Dendritic cell treated with granulocyte-macrophage colony-stimulating factor and Interleukin-4, amounts not matched to agents 40 ng/mL and 50 ng/mL, for 4 days (primary cell): ENCODE data around the gene ZDHHC12.

ENCODE experiments used
- H3K27ac Mint-ChIP-seq: one replicate; pipeline ENCODE4 v1.8.0; 2022; ENCODE audit warnings: mild to moderate bottlenecking, mixed read lengths
- H3K27me3 Mint-ChIP-seq: one replicate; pipeline ENCODE4 v1.8.0; 2022; ENCODE audit warnings: mild to moderate bottlenecking, mixed read lengths
- H3K36me3 Mint-ChIP-seq: one replicate; pipeline ENCODE4 v1.8.0; 2022; ENCODE audit warnings: low read depth, mixed read lengths
- H3K4me1 Mint-ChIP-seq: one replicate; pipeline ENCODE4 v1.8.0; 2022; ENCODE audit warnings: low read depth, mixed read lengths
- H3K4me3 Mint-ChIP-seq: one replicate; pipeline ENCODE4 v1.8.0; 2022; ENCODE audit warnings: mild to moderate bottlenecking, moderate library complexity, mixed read lengths
- H3K9me3 Mint-ChIP-seq: one replicate; pipeline ENCODE4 v1.8.0; 2022; ENCODE audit warnings: mixed read lengths
- intact Hi-C: fragments of 100-400 bp; cut with micrococcal nuclease; formaldehyde crosslinking; loops from one replicate; pipeline ENCODE4 v1.15.0; 2022

ZDHHC12 gene, protein sequence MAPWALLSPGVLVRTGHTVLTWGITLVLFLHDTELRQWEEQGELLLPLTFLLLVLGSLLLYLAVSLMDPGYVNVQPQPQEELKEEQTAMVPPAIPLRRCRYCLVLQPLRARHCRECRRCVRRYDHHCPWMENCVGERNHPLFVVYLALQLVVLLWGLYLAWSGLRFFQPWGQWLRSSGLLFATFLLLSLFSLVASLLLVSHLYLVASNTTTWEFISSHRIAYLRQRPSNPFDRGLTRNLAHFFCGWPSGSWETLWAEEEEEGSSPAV

DNA sequence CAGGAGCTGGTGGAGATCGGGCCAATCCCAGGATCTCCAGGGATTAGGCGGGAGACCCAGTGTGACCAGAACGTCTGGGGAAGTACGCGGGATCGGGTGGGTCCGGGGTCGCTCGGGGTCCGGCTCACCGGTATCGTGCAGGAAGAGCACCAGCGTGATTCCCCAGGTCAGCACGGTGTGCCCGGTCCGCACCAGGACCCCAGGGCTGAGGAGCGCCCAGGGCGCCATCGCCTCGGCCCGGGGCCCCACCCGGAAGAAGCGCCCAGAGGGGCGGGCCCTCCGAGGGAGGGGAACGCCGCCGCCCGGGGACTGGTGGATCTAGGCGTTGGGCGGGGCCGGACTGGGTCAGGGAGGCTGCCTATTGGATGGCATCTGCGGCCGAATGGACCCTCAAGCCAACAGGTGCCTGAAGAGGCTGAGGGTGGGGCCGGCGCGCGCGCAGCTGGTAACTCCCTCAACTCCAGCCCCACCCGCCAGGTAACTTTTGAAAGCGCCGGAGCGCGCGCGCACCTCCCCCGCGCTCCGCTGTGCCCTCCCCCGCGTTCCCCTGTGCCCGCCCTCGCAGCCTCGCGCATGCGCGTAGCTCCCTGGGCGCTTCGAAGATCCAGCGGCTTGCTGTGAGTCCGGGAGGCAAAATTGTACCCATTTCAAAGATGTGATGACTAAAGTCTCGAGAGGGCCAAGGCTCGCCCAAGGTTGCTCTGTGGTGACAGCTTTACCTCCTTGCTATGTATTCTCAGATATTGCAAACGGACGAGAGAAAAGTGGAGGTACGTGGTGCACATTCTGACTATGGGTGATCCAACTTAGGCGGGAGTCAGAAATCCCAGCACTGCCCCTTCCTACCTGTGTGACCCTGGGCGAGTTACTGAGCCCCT, at the start of gene ZDHHC12:
Gene ZDHHC12 (minus strand): TSS at position 262 of the 878 bp plus-strand sequence. CDS start 34 bp downstream, at position 228.
- intact Hi-C loops = no loop called here
- peaks cover 52% of the 10 kb centered on the region for H3K4me1 Mint-ChIP-seq

DNA sequence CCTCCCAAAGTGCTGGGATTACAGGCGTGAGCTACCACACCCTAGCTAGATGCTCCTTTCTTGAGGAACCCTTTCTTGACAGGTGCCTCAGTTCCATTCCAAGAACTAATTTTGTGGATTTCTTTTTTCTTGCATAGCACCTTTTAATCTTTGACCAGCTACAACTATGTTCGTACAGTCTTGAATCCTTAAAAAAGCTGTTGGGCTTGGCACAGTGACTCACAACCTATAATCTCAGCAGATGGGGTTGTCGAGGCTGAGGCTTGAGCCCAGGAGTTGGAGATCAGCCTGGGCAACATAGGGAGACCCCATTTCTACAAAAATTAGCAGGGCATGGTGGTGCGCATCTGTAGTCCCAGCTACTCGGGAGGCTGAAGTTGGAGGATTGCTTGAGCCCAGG, 49.1 kb upstream of the ZDHHC12 start:
- Mint-ChIP-seq H3K27ac (peak overlapping the region; percentile 93), H3K36me3 (peaks cover 8% of the 10 kb centered on the region), H3K9me3 (peaks cover 16% of the 10 kb centered on the region), H3K4me1 (peaks cover 30% of the 10 kb centered on the region), H3K4me3 (no peak overlapping the region), H3K27me3 (no peaks in the 10 kb centered on the region)
- intact Hi-C loops = no loop called here

More for the DNA sequence above, at the start of gene ZDHHC12:
- Mint-ChIP-seq H3K9me3 (no peaks in the 10 kb centered on the region), H3K27me3 (no peaks in the 10 kb centered on the region), H3K36me3 (peaks cover 51% of the 10 kb centered on the region), H3K4me3 (peak within 1 kb of the TSS; percentile 91), H3K27ac (peak within 1 kb of the TSS; percentile 85)

DNA sequence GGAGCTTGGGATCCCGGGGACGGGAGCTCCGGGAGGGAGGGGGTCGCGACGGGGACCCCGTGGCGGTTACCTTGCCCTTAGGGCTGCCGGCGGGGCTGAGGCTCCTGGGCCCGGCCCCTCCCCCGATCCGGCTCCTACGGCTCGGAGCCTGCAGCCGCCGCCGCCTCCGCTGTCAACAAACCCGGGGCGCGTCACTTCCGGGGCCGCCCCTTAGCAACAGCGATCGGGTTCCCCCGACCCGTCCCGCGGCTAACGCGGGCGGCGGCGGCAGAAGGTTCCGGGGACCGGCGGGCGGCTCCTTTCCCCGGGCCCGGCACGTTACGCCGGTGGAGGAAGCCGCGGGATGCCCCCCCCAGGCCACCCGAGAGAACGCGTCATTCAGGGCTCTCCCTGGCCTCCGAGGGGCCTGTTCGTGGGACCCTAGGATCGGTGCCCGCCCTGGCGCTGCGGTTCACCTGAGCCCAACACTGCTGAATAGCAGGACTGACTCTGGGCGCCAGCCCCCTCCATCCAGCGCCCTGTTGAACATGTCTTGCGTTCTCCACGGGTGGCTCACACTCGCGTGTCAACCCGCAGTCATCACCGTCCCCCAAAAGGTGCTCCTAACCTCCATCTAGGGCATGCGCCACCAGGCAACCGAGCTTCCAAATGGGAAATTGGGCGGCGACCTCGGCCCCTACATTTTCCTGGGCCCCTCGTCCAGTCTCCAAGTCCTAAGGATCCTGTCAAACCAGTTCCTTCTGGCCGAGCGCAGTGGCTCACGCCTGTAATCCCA, 48.0 kb upstream of the ZDHHC12 start, which contains the start of gene ZER1:
Gene ZER1 (minus strand): TSS at position 183 of the 775 bp plus-strand sequence. CDS start 16,362 bp downstream, outside the sequence.
- H3K27me3 Mint-ChIP-seq = no peaks in the 10 kb centered on the region
- H3K9me3 Mint-ChIP-seq = peaks cover 16% of the 10 kb centered on the region
- H3K4me3 Mint-ChIP-seq = peak within 1 kb of the TSS; percentile 92
- H3K36me3 Mint-ChIP-seq = peaks cover 16% of the 10 kb centered on the region
- intact Hi-C loops = loop anchor here (1.0 kb wide), 1 partner anchor 15 kb away; the partner anchor contains the start of gene TBC1D13
- peak within 1 kb of the TSS; percentile 93 for H3K27ac Mint-ChIP-seq
- peaks cover 36% of the 10 kb centered on the region for H3K4me1 Mint-ChIP-seq

DNA sequence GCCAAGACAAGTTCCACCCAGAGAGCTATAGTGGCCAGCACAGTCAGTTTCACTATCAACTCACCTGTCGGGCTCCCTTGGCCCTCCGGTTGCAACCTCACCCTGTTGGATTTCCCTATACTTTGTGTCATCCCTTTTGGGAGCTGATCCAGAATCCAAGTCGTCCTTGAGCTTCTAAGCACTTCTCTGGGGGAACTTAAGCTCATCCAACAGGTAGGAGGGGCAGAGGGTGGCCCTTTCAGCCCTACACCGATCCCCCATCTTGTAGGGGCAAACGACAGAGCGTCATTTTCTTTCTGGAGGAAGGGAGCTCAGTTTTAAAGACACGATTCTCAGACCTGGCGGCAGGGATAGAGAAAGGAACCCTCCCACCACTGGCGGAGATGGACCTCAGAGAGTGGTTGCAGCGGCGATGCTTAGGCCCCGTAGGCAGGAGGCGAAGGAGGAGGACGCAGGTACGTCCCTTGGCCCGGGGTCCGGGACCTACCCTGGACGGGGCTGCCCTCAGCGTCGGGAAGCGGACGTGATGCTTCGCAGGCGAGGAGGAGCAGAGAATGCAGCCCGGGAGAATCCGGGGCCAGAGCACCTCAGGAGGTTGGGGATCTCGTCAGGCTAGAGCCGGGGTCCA, 47.3 kb upstream of the ZDHHC12 start:
- H3K27ac Mint-ChIP-seq = peak overlapping the region; percentile 93
- H3K4me1 Mint-ChIP-seq = peaks cover 36% of the 10 kb centered on the region
- H3K4me3 Mint-ChIP-seq = peak overlapping the region; percentile 92
- peaks cover 16% of the 10 kb centered on the region for H3K36me3 Mint-ChIP-seq
- intact Hi-C loops = loop anchor here (1.0 kb wide), 1 partner anchor 16 kb away; the partner anchor contains the start of gene TBC1D13
- H3K27me3 Mint-ChIP-seq = no peaks in the 10 kb centered on the region
- H3K9me3 Mint-ChIP-seq = peaks cover 16% of the 10 kb centered on the region

GRCh38 chr9:128770286-128771030, 46.5 kb upstream of the ZDHHC12 start:
- Mint-ChIP-seq H3K4me3 (peak overlapping the region; percentile 92), H3K36me3 (peaks cover 20% of the 10 kb centered on the region), H3K27me3 (no peaks in the 10 kb centered on the region), H3K27ac (peak overlapping the region; percentile 93), H3K9me3 (peaks cover 11% of the 10 kb centered on the region), H3K4me1 (peaks cover 36% of the 10 kb centered on the region)
- intact Hi-C loops = loop anchor here (1.0 kb wide), 1 partner anchor 17 kb away; the partner anchor contains the start of gene TBC1D13

- Mint-ChIP-seq H3K27ac (peak overlapping the region; percentile 47), H3K9me3 (no peaks in the 10 kb centered on the region), H3K36me3 (peaks cover 36% of the 10 kb centered on the region), H3K4me3 (no peak overlapping the region), H3K27me3 (no peaks in the 10 kb centered on the region), H3K4me1 (peaks cover 36% of the 10 kb centered on the region)
- intact Hi-C loops = no loop called here
Measured at GRCh38 chr9:128768606-128769005, 44.7 kb upstream of the ZDHHC12 start.

DNA sequence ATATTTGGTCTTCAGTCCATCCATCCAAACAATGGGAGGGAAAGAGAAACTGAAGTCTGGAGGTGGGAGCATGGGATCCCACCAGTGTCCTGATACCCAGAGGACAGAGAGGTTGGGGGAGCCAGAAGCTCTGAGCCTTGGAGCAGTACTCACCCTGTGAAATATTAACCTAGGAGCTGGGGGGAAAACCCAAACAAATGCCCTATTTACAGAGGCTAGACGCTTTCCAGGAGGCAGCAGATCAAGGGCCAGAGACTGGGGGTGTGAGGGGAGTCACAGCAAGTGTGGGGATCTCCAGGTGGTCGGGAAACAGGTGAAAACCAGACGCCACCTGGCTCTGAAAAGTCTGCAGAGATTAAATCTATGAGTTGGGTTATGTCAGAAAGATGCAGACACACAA, 41.6 kb upstream of the ZDHHC12 start:
- H3K4me1 Mint-ChIP-seq = peaks cover 27% of the 10 kb centered on the region
- H3K27ac Mint-ChIP-seq = no peak overlapping the region
- H3K27me3 Mint-ChIP-seq = no peaks in the 10 kb centered on the region
- peaks cover 35% of the 10 kb centered on the region for H3K36me3 Mint-ChIP-seq
- intact Hi-C loops = no loop called here
- no peaks in the 10 kb centered on the region for H3K9me3 Mint-ChIP-seq
- H3K4me3 Mint-ChIP-seq = no peak overlapping the region

DNA sequence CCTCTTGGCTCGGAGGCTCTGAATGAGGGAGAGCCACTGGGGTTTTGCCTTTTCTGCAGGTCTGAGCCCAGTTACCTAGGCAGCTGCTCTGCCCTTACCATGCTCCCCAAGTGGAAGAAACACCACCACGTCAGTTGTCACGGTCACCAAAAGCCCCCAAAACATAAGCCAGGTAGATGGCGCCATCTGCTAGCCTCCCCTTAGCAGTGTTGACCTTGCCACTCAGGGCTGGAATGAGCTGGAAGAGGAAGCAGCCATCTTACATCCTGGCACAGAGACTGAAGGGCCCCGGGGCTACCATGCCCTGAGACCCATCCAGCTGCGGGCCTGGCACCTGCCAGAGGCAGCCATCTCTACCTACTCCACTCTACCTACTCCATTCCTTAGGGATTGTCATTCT, 40.4 kb upstream of the ZDHHC12 start:
- peaks cover 35% of the 10 kb centered on the region for H3K36me3 Mint-ChIP-seq
- H3K4me1 Mint-ChIP-seq = peaks cover 16% of the 10 kb centered on the region
- H3K4me3 Mint-ChIP-seq = no peak overlapping the region
- intact Hi-C loops = no loop called here
- no peaks in the 10 kb centered on the region for H3K27me3 Mint-ChIP-seq
- no peak overlapping the region for H3K27ac Mint-ChIP-seq
- no peaks in the 10 kb centered on the region for H3K9me3 Mint-ChIP-seq

- intact Hi-C loops = no loop called here
- Mint-ChIP-seq H3K27ac (no peak overlapping the region), H3K4me3 (no peak overlapping the region), H3K36me3 (peaks cover 32% of the 10 kb centered on the region), H3K4me1 (peaks cover 5% of the 10 kb centered on the region), H3K27me3 (no peaks in the 10 kb centered on the region), H3K9me3 (no peaks in the 10 kb centered on the region)
Measured at GRCh38 chr9:128762671-128763449, 38.9 kb upstream of the ZDHHC12 start.

DNA sequence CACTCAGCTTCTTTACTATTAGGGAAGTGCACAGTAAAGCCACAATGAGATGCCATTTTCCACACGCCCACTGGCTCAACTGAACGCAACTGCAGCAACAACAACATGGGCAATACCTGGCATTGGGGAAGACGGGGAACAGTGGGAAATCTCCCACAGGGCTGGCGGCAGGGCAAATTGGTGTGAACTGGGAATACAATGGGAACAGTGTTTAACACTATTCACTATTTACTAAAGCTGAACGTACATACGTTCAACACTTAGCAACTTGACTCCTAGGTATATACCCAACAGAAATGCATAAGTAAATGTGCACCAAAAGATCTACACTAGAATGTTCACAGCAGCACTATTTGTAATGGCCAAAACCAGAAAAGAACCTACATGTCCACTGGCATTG, 33.7 kb upstream of the ZDHHC12 start:
- Mint-ChIP-seq H3K4me3 (no peak overlapping the region), H3K9me3 (no peaks in the 10 kb centered on the region), H3K27me3 (no peaks in the 10 kb centered on the region), H3K36me3 (peaks cover 30% of the 10 kb centered on the region), H3K27ac (no peak overlapping the region), H3K4me1 (peaks cover 7% of the 10 kb centered on the region)
- intact Hi-C loops = no loop called here

DNA sequence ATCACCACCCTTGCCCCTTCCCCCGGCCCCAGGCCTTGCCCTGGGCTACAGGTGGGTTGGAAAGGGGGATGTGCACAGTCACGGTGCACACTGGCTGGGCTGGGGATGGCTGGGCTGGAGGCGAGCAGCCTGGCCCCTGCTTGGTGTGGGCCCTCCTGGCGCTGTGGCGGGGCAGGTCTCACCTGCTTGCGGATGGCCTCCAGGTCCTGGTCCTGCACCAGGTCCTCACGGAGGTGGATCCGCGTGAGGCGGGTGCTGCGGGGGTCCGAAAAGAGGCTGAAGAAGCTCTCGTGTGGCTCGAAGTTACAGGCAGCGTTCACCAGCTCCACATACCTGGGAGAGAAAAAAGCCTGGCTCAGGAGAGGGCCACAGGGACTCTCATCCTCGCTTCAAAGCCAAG, 29.7 kb upstream of the ZDHHC12 start:
- H3K36me3 Mint-ChIP-seq = peaks cover 58% of the 10 kb centered on the region
- H3K9me3 Mint-ChIP-seq = no peaks in the 10 kb centered on the region
- no peak overlapping the region for H3K4me3 Mint-ChIP-seq
- intact Hi-C loops = no loop called here
- no peaks in the 10 kb centered on the region for H3K27me3 Mint-ChIP-seq
- H3K27ac Mint-ChIP-seq = no peak overlapping the region
- H3K4me1 Mint-ChIP-seq = peaks cover 7% of the 10 kb centered on the region

DNA sequence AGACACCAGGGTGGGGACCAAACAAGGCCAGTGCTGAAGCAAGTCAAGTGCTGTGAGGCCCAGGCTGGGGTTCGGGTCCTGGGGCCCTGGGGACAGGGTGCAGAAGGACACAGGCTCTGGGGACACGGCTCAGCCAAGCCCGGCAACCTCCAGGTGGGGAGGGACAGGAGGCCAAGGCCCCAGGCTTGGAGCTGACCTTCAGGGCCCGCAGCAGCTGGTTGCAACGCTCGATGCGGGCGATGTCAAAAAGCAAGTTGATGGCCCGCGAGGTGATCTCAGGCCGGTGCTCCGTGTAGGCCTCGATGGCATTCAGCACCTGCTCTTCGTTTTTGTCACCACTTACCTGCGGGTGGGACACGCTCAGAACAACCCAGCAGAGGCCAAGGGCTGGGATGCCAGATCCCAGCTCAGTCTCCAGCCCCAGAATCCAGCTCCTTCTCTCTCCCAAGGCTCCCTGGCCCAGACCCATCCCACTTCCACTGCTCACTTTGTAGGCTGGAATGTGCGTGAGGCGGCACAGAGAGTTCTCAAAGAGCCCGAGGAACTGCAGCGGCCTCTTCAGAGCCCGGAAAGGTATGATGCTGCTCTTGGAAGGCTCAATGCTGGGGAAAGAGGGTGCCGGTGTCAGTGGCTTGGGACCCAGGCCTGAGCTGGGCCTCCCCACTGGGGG, 27.1 kb upstream of the ZDHHC12 start:
- Mint-ChIP-seq H3K27ac (no peak overlapping the region), H3K36me3 (peaks cover 71% of the 10 kb centered on the region), H3K27me3 (no peaks in the 10 kb centered on the region), H3K9me3 (no peaks in the 10 kb centered on the region), H3K4me3 (no peak overlapping the region), H3K4me1 (no peaks in the 10 kb centered on the region)
- intact Hi-C loops = no loop called here
